ENCODE measurements around the gene SLAIN1.
"Not testable (repeated sequence)": the region's sequence is repeated elsewhere in the genome, so short reads cannot be mapped to it uniquely, and the experiment has no call there.

SLAIN1 gene

DNA sequence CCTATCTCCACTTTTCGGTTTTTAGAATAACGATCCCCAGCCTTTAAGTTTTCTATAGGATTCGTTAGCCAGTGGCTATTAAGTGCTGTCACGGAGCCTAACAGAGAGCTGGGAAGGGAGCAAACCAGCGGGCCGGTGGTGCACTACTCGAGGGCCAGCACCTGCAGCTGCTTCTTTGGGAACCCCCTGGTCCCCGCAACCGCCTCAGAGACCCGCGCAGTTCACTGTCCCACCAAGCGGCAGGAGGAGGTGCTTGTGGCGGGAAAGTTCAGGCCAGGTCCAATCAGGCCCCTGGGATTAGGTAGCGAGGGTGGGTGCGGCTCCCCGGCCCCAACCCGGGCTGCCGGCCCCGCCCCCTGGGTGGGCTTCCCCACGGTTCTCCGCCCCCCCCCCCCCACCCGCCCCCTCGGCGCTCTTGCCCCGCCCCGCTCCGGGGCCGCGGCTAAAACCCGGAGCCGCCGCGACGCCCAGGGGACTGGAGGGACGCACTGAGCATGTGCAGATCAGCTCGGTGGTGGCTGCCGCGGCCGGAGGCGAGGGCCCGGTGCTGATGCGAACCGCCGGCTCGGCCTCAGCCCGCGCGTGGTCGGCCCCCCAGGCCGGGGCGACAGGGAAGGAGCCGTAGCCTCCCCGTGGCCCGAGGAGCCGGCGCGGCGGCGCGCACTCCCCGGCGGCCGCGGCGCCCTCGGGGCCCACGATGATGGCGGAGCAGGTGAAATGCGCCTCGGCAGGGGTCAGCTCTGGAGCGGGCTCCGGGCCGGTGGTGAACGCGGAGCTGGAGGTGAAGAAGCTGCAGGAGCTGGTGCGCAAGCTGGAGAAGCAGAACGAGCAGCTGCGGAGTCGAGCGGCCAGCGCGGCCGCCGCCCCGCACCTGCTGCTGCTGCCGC lies at the start of gene SLAIN1:
TSS of gene SLAIN1 (plus strand) at position 471 of the 887 bp plus-strand sequence. CDS start at position 698, 227 bp downstream.
- H3K4me3 ChIP-seq, result peak within 1 kb of the TSS; percentile 45 to 84 (median 62)
- peak within 1 kb of the TSS in 9 of 21 experiments; percentile 28 to 69 (median 51) for H3K27ac ChIP-seq

DNA sequence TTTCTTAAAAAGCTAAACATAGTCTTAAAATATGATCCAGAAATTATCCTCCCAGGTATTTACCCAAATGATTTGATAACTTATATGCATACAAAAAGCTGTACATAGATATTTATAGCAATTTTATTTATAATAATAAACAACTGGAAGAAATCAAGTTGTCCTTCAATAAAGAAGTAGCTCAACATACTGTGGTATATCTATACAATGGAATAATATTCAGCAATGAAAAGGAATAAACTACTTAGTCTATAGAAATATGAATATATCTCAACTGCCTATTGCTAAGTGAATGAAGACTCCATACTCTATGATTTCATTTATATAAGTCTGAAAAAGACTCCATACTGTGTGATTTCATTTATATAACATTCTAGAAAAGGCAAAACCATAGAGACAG lies 47.1 kb upstream of the SLAIN1 start:
- Histone ChIP-seq H3K4me3 (no peak overlapping the region), H3K27ac (no peak overlapping the region)

DNA sequence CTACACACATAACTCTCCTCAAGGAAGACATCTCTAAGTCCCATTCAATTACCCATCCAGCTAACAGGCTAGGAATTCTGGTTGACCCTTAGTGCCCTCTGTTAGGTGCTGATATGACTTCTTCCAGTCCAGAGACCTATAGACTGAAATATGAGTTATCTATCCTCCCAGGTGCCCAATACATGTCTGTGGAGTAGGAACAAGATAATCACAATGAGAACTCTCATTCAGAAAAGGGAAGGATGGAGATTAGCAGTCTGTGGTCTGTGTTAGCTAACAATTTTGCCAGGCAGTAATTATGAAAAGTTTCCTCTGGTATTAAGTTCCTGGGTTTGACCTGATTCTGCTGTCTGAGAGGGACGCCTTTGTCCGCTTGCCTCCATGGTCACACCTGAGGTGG lies 44.2 kb upstream of the SLAIN1 start:
- H3K4me3 ChIP-seq, result no peak overlapping the region
- no peak overlapping the region for H3K27ac ChIP-seq

DNA sequence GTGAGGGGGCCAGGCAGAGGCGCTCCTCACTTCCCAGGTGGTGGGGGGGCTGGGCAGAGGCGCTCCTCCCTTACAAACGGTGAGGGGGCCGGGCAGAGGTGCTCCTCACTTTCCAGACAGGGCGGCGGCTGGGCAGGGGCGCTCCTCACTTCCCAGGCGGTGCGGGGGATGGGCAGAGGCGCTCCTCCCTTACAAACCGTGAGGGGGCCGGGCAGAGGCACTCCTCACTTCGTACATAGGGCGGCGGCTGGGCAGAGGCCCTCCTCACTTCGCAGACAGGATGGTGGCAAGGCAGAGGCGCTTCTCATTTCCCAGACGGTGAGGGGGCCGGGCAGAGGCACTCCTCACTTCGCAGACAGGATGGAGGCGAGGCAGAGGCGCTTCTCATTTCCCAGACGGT lies 37.5 kb upstream of the SLAIN1 start:
- not testable (repeated sequence) for H3K4me3 ChIP-seq, H3K27ac ChIP-seq

DNA sequence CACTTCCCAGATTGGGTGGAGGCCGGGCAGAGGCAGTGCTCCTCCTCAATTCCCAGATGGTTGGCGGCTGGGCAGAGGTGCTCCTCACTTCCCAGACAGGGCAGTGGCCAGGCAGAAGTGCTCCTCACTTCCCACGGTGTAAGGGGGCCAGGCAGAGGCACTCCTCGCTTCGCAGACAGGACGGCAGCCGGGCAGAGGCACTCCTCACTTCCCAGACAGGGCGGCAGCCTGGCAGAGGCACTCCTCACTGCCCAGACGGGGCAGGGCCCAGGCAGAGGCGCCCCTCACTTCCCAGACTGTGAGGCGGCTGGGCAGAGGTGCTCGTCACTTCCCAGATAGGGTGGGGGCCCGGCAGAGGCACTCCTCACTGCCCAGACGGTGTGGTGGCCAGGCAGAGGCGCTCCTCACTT lies 36.6 kb upstream of the SLAIN1 start:
- no peak overlapping the region for H3K27ac ChIP-seq
- no peak overlapping the region for H3K4me3 ChIP-seq

DNA sequence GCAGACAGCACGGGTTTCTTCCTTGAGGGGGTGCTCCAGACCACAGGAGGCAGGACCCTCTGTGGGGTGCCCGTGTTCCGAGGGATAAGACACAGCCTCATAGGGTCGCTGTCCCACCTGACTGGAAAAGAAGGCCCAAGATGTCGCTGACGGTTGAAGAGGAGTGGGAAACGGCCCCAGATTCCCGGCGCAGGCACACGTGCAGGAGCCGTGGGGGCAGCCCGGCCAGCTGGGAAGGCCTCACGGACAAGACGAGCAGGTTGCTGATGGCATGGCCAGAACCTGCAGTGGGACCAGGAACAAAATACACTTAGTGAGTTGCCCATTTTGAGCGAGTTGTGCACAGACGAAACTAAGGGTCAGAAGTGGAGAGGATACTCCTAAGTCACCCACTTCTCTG lies 35.2 kb upstream of the SLAIN1 start:
- not testable (repeated sequence) for H3K27ac ChIP-seq, H3K4me3 ChIP-seq

DNA sequence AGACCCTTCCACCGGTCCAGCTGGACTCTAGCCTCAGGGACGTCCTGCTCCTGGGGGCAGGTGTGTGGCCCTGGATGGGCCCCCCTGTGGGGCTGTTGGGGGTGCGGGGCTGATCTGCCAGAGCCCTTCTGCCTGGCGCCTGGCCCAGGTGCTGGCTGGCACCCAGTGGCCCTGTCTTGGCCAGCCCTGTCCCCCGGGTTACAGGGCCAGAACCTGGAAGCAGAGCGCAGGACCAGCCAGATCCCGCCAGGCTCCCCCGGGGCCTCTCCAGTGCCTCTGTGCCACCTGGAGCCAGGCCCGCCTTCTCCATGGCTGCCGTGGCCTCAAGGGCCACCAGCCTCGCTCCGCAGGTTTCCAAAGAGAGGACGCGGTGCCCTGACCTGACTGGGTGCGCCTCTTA lies 34.7 kb upstream of the SLAIN1 start:
- H3K4me3 ChIP-seq, H3K27ac ChIP-seq: not testable (repeated sequence)

DNA sequence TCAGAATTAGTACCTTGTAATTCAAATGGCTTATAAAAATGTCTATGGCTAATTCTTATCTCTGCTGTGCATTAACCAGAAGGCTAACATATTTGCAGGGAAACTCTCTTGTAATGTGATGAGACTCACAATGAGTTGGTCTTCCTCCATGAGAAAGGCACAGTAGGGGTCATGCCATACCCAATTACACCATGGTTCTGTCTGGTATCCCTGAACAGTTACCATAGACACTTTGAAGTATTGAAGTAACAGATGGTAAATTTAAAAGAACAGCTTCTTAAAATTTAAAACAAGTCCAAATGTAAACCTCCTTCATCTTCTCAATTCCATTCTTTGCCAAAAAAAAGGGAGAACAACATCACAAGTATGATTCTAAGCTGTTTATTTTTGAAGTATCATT lies 22.6 kb upstream of the SLAIN1 start:
- Histone ChIP-seq H3K27ac (no peak overlapping the region), H3K4me3 (no peak overlapping the region)

DNA sequence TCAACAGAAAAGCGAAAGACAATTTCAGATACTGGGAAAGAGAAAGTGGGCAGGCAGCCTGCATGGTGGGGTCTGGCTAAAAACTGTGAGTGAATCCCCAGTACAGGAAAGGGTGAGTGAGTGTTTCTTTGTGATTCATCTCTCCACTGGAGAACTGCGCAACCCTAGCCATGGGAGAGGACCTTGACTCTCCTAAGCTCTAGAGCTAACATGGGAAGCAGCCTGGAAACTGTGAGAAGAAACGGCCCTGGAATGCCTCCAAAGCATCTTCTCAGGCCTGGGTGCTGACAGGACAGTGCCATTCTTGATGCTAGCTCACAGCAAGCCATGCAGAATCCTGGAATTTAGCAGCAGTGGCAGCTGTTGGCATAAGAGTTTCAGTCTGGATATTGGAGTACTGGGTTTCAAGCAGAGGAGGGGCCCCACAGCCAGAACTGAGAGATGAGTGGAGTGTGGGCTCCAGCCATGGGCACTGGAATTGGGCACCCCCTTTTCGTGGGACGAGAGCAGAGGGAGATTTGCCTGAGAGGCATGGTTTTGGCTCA lies 18.7 kb upstream of the SLAIN1 start:
- Histone ChIP-seq H3K4me3 (no peak overlapping the region), H3K27ac (no peak overlapping the region)

DNA sequence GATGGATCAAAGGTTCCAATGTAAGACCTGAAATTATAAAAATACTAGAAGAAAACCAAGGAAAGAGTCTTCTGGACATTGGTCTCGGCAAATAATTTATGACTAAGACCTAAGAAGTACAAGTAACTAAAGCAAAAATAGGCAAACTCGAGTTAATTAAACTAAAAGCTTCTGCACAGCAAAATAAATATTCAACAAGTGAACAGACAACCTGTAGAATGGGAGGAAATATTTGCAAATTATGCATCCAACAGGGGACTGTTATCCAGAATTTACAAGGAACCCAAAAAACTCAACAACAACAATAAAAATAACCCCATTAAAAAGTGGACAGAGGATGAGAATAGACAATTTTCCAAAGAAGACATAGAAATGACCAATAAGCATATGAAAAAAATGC lies 9.7 kb upstream of the SLAIN1 start:
- no peak overlapping the region for H3K4me3 ChIP-seq
- no peak overlapping the region for H3K27ac ChIP-seq

DNA sequence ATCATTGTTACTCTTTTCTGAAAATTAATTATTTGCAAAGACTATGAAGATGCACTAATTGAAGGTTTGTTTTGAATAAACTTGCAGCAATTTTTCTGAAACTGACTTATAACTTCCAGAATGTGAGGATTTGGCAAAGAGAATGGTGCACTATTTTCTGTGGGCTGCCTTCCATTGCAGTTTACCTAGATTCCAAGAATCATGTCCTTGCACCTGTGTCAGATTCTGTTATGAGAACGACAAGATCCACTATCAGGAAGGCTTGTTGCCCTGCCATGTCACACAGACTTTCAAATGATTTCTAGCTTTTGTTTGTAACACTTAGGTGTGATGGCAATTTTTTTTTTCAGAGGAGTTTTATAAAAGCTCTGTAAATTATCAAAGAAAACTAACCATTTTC lies 5.6 kb upstream of the SLAIN1 start:
- H3K4me3 ChIP-seq, result no peak overlapping the region
- no peak overlapping the region for H3K27ac ChIP-seq

DNA sequence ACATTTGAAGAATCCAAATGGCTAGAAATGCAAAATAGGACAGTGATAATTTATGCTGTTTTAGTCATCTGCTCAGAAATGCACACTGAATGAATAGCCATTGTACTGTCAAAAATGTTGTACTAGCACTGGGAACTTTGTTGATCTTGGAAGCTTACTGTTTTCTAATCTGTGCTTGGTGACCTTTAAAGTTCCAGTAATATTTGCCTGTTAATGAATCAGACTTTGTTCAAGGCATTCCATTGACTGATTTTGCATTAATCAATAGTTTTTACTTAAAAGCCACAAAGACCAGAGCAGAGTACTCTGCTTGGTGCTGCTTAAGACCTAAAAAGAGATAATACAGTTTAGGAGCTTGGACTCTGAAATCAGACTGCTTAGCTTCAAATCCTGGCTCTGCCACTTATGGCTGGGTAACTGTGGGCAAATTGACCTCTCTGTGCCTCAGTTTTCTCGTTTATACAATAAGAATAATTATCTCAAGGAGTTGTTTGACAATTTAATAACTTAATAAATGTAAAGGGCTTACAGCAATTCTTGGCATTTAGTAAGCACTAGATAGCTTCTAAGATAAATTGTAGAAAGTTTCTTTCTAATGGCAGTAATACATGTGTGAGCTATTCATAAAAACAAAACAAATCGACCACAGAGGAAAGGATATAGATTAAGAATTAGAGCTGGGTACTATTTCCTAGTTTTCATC lies 4.6 kb upstream of the SLAIN1 start:
- no peak overlapping the region for H3K27ac ChIP-seq
- H3K4me3 ChIP-seq, result no peak overlapping the region

DNA sequence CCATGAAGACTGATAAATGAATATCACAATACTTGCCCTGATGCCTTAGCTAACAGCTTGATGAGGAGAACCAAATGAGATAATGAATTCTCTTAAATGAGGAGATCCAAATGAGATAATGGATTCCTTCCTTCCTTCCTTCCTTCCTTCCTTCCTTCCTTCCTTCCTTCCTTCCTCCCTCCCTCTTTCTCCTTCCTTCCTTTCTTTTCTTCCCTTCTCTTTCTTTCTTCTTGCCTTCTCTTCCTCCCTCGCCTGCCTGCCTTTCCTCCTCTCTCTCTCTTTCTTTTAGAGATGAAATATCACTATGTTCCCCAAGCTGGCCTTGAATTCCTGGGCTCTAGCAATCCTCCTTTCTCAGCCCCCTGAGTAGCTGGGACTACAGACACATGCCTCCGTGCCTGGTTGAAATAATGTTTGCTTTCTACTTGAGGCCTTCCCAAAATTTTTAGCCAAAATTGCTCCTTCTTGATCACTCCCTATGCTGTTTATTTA lies 4.0 kb upstream of the SLAIN1 start:
- no peak overlapping the region for H3K4me3 ChIP-seq
- no peak overlapping the region for H3K27ac ChIP-seq

DNA sequence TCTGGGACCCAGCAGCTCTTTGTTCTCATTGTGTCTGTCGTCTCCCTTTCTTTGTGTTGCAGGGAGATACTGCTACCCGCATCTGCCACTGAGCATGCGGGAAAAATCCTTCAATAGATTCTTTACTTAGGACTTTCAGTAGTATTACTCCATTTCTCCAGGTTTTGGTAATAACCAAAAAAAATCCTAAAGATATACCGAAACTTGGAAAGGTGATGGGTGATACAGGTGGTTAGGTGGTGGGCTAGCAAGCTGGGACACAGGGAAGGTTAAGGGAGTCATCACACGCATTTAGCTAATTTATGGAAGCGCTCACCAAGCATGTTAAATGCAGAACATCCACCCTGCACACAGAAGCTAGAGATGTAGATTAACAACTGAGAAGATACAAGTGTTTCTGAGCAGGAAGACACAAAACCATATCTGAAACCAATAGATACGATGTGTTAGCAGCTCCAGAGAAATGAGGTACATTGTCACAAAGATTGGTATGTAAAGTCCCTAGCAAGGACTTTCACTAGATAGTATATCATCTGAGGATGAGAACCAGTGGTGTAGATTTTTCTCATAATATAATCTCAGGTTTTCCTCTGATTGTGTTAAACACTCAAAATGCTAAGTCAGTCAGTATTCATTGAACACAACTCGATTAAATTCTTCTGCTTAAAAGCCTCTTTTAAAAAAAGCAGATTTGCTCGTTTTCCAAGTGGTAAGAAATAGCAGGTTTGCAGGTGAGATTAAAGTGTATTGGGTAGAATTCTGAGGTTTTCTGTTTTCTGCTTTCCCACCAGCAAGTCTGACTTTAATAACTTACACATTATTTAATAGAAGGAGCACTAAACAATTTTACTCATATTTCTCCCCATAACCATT lies 1.2 kb upstream of the SLAIN1 start:
- H3K27ac ChIP-seq, result peak overlapping the region in 1 of 21 experiments; percentile 51
- H3K4me3 ChIP-seq, result peak overlapping the region in 1 of 7 experiments; percentile 8

DNA sequence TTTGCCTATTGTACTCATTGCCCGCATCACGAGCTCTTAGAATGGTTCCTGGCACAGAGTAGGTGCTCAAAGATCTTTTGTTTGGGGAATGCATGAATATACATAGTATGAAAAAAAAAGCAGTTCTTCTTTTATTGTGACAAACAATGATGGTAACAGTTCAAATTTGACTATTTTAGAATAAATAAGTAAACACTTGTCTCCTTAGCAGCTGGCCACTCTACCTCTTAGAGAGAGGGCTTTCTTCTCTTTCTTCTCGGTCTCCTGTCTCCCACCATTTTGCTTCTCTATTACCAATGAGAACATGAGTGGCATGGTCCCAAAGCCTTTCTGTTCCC lies 639 bp upstream of the SLAIN1 start:
- Histone ChIP-seq H3K4me3 (peak overlapping the region in 6 of 7 experiments; percentile 52 to 84 (median 68)), H3K27ac (peak overlapping the region in 5 of 21 experiments; percentile 24 to 51 (median 43))

DNA sequence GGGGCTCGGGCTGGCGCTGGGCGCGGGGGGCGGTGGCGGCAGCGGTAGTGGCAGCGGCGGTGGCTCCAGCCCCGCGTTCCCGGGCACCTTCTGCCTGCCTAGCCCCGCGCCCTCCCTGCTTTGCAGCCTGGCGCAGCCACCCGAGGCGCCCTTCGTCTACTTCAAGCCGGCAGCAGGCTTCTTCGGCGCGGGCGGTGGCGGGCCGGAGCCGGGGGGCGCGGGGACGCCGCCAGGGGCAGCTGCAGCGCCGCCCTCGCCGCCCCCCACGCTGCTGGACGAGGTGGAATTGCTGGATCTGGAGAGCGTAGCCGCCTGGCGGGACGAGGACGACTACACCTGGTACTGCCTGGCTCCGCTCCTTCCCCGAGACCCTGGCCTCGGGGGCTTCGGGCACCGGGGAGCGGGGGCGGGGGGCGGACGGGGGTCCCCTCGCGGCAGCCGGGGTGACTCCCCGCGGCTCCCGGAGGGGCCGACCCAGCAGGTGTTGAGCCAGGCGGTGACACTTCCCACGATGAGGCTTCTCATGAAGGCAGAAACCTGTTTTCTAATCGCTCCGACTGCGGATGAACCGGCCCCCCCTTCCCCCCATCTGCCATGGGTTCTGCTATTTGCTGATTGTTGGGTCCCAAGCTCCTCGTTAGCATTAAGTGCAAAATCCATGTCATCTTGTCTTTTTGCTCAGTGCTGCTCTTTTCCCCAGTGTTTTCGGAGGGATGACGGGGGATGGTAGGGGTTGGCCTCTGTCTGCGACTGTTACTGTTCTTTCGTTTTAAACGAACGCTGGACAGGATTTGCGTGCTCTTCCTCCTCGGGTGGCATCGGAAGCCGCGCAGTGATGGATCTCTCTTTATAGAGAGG lies 943 bp downstream of the SLAIN1 start:
- H3K27ac ChIP-seq, result peak overlapping the region in 8 of 21 experiments; percentile 23 to 69 (median 49)

DNA sequence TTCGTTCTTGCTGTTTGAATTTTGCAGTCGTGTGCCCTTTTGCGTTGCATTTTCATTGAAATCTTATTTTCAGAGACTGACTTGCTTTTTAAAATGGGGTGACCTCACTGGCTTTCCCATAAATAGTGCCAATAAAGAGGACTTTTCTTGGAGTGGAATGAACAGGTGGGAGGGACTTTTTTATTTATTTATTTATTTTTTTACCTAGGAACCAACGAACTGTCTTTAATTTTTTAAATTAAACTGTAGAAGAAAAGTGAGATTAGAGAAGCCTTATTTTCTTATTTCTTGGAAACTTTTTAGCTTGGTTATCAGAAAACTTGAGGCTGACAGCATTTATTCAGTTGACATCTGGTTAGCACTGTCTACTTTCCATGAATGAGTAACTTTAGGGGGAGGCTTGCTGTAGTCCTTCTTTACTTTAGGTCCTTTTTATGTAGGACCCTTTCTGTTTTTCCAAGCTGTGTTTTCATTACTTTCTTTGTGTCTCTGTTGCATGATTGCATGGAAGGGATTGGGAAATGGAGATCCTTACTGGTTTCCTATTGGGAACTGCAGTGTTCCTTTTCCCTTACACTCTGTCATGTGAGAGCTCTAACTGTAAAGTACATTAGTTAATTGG lies 1.7 kb downstream of the SLAIN1 start:
- Histone ChIP-seq H3K4me3 (peak overlapping the region; percentile 45 to 84 (median 62)), H3K27ac (peak overlapping the region in 1 of 21 experiments; percentile 69)

More for the DNA sequence above, 943 bp downstream of the SLAIN1 start:
- peak overlapping the region; percentile 45 to 84 (median 62) for H3K4me3 ChIP-seq

DNA sequence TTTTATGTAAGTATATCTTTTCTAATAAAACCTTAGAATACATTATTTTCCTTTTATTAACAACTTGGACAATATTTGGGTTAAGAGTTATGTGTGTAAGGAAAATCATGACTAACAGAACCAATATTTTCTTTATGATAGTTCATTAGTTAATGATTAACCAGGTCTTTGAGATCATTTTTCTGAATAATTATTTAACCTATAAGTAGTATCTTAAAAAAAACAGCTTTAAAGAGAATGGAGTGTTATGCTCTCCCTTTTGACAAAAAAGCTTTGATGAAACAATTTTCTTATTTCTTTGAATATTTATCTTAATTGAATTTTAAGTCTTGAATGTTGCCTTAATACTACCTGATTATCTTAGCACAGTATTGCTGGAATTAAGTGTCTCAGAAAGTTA lies 3.8 kb downstream of the SLAIN1 start:
- Histone ChIP-seq H3K27ac (no peak overlapping the region), H3K4me3 (no peak overlapping the region)

All from skin epidermis (tissue), 12 donors.